T1000 (cell line): ENCODE measurements around the gene TUBA4B.

Experiments used
- DNase-seq: peaks from one replicate; lab custom pipeline; 2025; ENCODE audit warnings: mixed read lengths; lab: John Stamatoyannopoulos, UW

TUBA4B gene

GRCh38 chr2:219218732-219219701, 34.0 kb upstream of the TUBA4B start, which contains the start of gene ABCB6:
Gene ABCB6, minus strand, starts transcription at chr2:219218958. Its CDS starts 285 bp downstream, at chr2:219218673.
- peak; percentile 91 for DNase-seq

DNA sequence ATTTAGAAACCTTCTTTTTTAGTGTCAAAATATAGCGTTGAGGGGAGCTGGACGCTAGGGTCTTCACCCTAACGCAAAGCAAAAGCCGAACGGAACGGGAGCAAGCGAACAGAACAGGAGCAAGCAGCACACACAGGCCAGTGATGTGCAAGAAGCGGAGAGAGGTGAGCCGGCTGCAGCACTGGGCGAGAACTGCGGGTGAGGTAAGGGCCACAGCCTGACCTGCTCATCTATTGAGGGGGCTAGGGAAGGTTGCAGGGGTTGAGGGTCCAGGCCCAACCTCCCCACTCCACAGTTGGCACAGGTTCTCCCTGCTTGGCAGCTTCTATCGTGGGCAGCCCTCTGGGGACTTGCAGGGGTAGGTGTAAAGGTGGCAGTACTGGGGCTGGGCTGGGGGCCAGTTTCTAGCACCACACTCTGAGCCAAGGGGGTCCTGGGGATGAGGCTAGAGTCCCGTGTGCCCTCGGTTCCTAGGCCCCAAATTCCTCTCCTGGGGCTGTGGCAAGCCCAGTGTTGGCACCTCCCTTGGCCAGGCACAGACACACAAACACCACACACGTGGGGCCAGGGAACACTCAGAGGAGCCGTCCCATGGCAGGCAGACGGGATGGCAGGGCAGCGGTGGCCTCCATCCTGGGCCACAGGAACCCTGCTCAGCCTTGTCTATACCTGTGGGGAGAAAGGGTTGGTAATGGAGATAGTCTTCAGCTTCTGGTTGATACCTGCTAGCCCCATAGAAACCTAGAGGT, 33.1 kb upstream of the TUBA4B start:
- no peak for DNase-seq

- DNase-seq, result no peak
Measured at GRCh38 chr2:219220652-219221402, 32.2 kb upstream of the TUBA4B start.

DNA sequence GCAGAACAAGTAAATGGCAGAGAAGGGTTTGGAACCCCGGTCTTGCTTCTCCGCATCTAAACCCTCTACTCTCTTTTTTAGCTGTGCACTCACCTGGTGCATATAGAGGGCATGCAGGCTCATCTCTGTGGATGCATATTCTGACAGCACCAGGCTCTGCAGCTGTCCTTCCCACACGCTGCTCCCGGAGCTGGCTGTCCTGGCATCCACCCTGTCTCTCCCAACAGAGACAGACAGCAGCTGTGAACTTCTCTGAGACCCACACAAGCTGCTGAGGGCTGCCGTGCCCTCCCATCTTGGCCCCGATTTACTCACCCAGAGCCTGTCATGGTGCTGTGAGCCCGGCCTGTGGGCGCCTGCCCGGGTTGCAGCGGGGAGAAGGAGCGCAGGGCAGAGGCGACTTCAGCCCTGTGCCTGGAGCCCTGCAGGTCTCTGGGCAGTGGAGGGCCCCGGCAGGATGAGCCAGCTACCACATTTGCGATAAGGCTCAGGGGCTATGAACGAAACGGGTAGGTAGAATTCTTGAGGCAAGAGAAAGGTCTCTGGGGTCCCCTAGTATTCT, 31.0 kb upstream of the TUBA4B start:
- DNase-seq, result no peak

- no peak for DNase-seq
Measured at GRCh38 chr2:219223831-219224610, 29.0 kb upstream of the TUBA4B start.

DNA sequence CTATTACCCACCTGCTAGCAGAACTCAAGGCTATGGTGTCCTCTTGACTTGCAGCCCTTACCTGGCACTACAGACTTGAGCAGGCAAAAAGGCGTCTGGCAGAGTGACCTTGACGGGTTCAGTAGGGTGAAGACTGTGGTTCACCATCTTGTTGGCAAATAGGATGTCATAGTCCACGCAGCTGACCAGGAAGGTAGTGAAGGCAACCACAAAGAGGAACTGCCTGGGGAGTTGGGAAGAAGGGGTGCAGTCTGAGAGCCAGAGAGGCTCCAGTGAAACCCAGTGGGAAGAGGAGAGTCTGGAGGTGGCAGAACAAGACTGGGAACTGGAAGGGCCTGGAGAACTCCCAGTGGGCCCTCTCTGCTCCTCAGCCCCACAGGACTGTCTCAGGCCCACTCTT, 27.7 kb upstream of the TUBA4B start:
- DNase-seq, result no peak

DNA sequence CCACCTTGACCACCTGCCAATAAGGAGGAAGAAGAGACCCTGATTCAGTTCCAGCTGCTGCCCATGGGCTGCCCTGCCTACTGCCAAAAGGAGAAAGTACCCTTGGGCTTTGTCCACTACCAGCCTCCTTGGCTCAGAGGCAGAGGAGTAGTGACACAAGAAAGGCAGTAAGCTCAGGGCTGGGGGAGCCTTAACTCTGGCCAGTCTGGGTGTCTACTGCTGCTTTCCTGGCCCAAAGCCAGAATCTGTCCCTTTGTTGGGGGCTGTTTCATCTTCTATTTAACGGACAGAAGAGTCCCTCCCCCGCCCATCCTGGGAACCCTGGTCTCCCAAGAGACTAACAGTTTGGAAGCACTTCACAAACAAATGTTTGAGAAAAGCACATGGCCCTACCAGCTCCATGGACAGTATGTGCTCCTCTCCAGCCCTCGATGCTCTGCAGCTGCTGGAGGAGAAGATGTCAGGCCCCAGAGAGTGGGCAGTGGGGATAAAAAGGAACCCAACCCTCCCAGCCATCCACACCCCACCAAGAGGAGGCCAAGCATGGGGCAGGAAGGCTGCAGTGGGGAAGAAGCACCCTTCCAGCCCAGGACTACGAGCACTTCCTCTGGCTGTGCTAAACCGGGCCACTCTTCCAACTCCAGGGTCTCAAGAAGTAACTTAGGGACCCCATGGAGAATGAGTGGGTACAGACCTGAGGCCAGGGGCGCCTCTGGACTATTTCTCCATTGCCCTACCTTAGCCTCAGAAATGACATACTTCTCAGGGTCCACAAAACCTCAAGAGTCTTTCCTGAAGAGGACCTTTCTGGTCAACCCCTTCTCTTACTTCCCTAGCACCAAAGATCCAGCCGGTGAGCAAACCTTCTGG, 24.8 kb upstream of the TUBA4B start:
- DNase-seq, result no peak

DNA sequence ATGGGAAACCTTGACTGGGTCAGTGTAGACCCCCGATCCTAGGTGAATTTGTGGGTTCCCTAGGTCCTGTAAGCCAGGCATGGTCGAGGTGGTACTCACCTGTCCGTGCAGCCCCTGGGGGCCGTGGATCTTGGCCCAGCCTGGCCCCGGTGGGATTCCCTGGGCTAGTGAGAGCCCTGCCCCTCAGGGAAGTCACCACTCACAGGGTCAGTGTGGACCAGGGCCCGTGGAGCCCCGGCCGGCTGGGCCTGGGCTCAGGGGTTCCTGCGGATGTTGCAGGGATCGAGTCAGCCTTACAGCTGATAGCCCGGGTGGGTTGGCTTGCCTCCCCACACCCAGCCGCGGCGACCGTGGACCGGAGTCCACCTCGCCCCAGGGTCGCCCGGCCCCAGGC, 24.1 kb upstream of the TUBA4B start:
- DNase-seq, result no peak

GRCh38 chr2:219229305-219230058, 23.6 kb upstream of the TUBA4B start, which contains the start of the genes ANKZF1 and ATG9A:
Gene ANKZF1, plus strand, starts transcription at chr2:219229806. Its CDS starts 452 bp downstream, at chr2:219230258.
Gene ATG9A, minus strand, starts transcription at chr2:219229636. Its CDS starts 1,612 bp downstream, at chr2:219228024.
- peak; percentile 94 for DNase-seq

DNA sequence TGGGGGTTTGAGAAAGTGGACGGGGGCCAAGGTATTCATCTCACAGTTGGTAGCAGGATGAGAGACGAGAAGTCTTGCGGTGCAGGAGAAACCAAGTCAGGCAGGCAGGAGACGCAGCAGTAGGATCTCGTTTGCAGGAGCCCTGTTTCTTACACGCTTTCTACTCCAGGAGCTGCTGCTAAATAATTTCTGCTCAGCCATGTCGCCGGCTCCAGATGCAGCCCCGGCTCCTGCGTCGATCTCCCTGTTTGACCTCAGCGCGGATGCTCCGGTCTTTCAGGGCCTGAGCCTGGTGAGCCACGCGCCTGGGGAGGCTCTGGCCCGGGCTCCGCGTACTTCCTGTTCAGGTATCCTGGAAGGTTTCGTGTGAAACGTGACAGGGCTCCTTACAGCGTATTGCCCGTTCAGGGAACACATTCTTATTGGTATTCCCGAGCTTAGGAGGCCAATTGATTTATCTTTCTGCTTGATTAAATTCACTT, 22.9 kb upstream of the TUBA4B start:
- DNase-seq, result no peak

DNA sequence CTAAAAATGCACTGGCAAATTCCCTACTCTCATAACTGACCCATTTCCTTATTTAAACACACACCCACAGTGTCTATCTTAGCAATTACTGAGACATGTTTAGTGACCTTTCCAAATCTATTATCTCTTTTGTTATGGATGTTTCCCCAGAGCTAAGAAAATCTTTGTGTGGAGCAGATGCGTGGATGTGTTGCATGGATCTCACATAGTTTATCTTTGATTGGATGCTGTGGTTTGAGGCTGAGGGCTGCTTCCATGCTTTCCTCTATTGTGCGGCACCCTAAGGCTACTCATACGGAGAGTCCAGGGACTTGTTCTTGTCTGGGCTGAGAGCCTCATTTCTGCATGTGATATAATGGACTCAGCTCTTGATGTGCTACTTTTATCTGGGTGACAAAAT, 18.7 kb upstream of the TUBA4B start:
- DNase-seq, result no peak

DNA sequence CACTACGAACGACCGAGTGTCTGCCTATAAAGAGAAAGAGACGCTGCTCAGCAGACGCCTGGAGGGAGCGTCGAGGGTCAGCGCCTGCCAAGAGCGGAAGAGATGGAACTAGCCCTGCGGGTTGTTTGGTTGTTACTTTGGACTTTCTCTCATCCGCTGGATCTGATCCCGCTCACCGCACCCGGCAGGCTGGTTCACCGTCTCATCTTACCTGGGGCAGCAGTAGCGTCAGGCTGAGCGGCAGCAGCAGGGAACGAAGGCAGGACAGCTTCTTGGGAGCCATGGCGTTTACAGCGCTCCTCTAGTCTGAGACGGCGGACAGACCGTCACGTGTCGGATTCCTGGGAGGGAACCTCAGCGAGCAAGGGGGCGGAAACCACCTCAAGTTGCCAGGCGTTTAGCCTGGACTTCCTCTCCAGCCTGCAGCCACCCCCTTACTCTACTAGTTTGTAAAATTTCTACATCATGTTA, 9.7 kb upstream of the TUBA4B start:
- DNase-seq, result no peak

- DNase-seq, result no peak
Measured at GRCh38 chr2:219244789-219245147, 8.3 kb upstream of the TUBA4B start.

- peak; percentile 78 for DNase-seq
Measured at GRCh38 chr2:219245148-219245898, 7.7 kb upstream of the TUBA4B start, which contains the start of the genes GLB1L and STK16. Gene GLB1L, minus strand, starts transcription at chr2:219245444. Its CDS starts 1,871 bp downstream, at chr2:219243573. Gene STK16, plus strand, starts transcription at chr2:219245479. Its CDS starts 521 bp downstream, at chr2:219246000.

- DNase-seq, result no peak
Measured at GRCh38 chr2:219245899-219246230, 7.2 kb upstream of the TUBA4B start.

GRCh38 chr2:219246559-219246958, 6.5 kb upstream of the TUBA4B start:
- no peak for DNase-seq

GRCh38 chr2:219247678-219248642, 5.1 kb upstream of the TUBA4B start:
- DNase-seq, result no peak
